ENCODE data around the gene CROCC2.

Gene CROCC2

GRCh38 chr2:241034490-241035141 lies 128.5 kb downstream of the CROCC2 start:
- no peak overlapping the region for H3K27ac ChIP-seq (ENCODE audit: extremely low read depth, low read depth, low read length)
- ChIA-PET POLR2A (no interaction called here), CTCF (interaction anchor here (0.7 kb wide), 1 partner anchor 172 kb away, joined by 3 read pairs; no protein-coding TSS in a partner anchor)
- no peak overlapping the region for H3K4me3 ChIP-seq (ENCODE audit: low read depth, low read length)
- H3K9me3 ChIP-seq (ENCODE audit: control insufficient read depth, insufficient read depth, low read depth, low read length), result no peaks in the 10 kb centered on the region
- H3K4me1 ChIP-seq (ENCODE audit: control insufficient read depth, insufficient read depth, low read length), result no peaks in the 10 kb centered on the region
- no peaks in the 10 kb centered on the region for H3K36me3 ChIP-seq (ENCODE audit: control insufficient read depth in 2 of 2, insufficient read depth in 1 of 2, low read length in 2 of 2)
- TF ChIP-seq ZNF549 (tag by site-specific recombination; IDR thresholded peaks at IDR 0.05) (no peak), KLF7 (tag by site-specific recombination; IDR thresholded peaks at IDR 0.05; ENCODE audit: borderline replicate concordance) (no peak), ZNF510 (tag by site-specific recombination; IDR thresholded peaks at IDR 0.05; ENCODE audit: insufficient replicate concordance) (no peak), ZNF747 (tag by site-specific recombination; IDR thresholded peaks at IDR 0.05) (no peak)

GRCh38 chr2:241035142-241035817 lies 129.1 kb downstream of the CROCC2 start:
- TF ChIP-seq ZNF843 (tag by site-specific recombination; IDR thresholded peaks at IDR 0.05), result no peak
- TF ChIP-seq ZNF404 (tag by site-specific recombination; IDR thresholded peaks at IDR 0.05), result no peak
- TF ChIP-seq ZNF362 (tag by site-specific recombination; IDR thresholded peaks at IDR 0.05), result no peak
- no peak for TF ChIP-seq ZNF211 (tag by site-specific recombination; IDR thresholded peaks at IDR 0.05; ENCODE audit: low read depth)
- no peak for TF ChIP-seq ZSCAN23 (tag by site-specific recombination; IDR thresholded peaks at IDR 0.05)
- TF ChIP-seq SP2 (tag by site-specific recombination; IDR thresholded peaks at IDR 0.05), result no peak
- TF ChIP-seq ZNF768 (tag by site-specific recombination; IDR thresholded peaks at IDR 0.05), result no peak
- no peak for TF ChIP-seq SP3 (tag by site-specific recombination; IDR thresholded peaks at IDR 0.05)
- no peak for TF ChIP-seq OVOL3 (tag by site-specific recombination; IDR thresholded peaks at IDR 0.05)
- TF ChIP-seq ZNF132 (tag by site-specific recombination; IDR thresholded peaks at IDR 0.05; ENCODE audit: borderline replicate concordance), result no peak
- TF ChIP-seq ZBTB48 (tag by site-specific recombination; IDR thresholded peaks at IDR 0.05), result no peak
- TF ChIP-seq CTCF (tag by site-specific recombination; IDR thresholded peaks at IDR 0.05), result no peak
- CTCF ChIA-PET, result interaction anchor here (0.7 kb wide), 1 partner anchor 172 kb away, joined by 3 read pairs; no protein-coding TSS in a partner anchor

GRCh38 chr2:241035818-241036396 lies 129.8 kb downstream of the CROCC2 start:
- no peak for TF ChIP-seq ZNF600 (tag by site-specific recombination; IDR thresholded peaks at IDR 0.05)
- TF ChIP-seq ZBTB10 (tag by site-specific recombination; IDR thresholded peaks at IDR 0.05), result no peak
- TF ChIP-seq ZNF514 (tag by site-specific recombination; IDR thresholded peaks at IDR 0.05), result no peak
- no peak for TF ChIP-seq ZNF423 (tag by site-specific recombination; IDR thresholded peaks at IDR 0.05)
- TF ChIP-seq ZNF335 (tag by site-specific recombination; conservative IDR thresholded peaks at IDR 0.05), result no peak
- TF ChIP-seq ZNF416 (tag by site-specific recombination; IDR thresholded peaks at IDR 0.05), result no peak
- TF ChIP-seq ZNF157 (tag by site-specific recombination; IDR thresholded peaks at IDR 0.05), result no peak
- ChIA-PET POLR2A (no interaction called here), CTCF (no interaction called here)
- Histone ChIP-seq H3K4me1 (ENCODE audit: control insufficient read depth, insufficient read depth, low read length) (no peaks in the 10 kb centered on the region), H3K36me3 (ENCODE audit: control insufficient read depth in 2 of 2, insufficient read depth in 1 of 2, low read length in 2 of 2) (no peaks in the 10 kb centered on the region), H3K27ac (ENCODE audit: extremely low read depth, low read depth, low read length) (no peak overlapping the region), H3K9me3 (ENCODE audit: control insufficient read depth, insufficient read depth, low read depth, low read length) (no peaks in the 10 kb centered on the region), H3K4me3 (ENCODE audit: low read depth, low read length) (no peak overlapping the region)

More at GRCh38 chr2:241035142-241035817, 129.1 kb downstream of the CROCC2 start:
- H3K4me3 ChIP-seq (ENCODE audit: low read depth, low read length), result no peak overlapping the region
- H3K36me3 ChIP-seq (ENCODE audit: control insufficient read depth in 2 of 2, insufficient read depth in 1 of 2, low read length in 2 of 2), result no peaks in the 10 kb centered on the region
- no peaks in the 10 kb centered on the region for H3K9me3 ChIP-seq (ENCODE audit: control insufficient read depth, insufficient read depth, low read depth, low read length)
- no peaks in the 10 kb centered on the region for H3K4me1 ChIP-seq (ENCODE audit: control insufficient read depth, insufficient read depth, low read length)
- H3K27ac ChIP-seq (ENCODE audit: extremely low read depth, low read depth, low read length), result no peak overlapping the region
- POLR2A ChIA-PET, result no interaction called here
